Left ventricle myocardium inferior (tissue), 1 donor: ENCODE data around the gene SEMA4C. TPM values are rescaled to one million over a fixed set of nuclear protein-coding genes. Genes with fewer than 3 reads are reported as not detected.

Source experiments
- DNase-seq: peaks from one replicate; pipeline ENCODE4 v3.0.0-alpha.2; 2020
- H3K27ac ChIP-seq: fragments of 200-600 bp; replicated peaks from 2 replicates; pipeline ENCODE4 v1.8.0; 2021
- H3K27me3 ChIP-seq: fragments of 200-600 bp; 2 replicates; pipeline ENCODE4 v1.8.0; 2021; ENCODE audit warnings: low read depth
- H3K36me3 ChIP-seq: fragments of 200-600 bp; 2 replicates; pipeline ENCODE4 v1.8.0; 2021
- H3K4me1 ChIP-seq: fragments of 200-600 bp; 2 replicates; pipeline ENCODE4 v1.8.0; 2021
- H3K4me3 ChIP-seq: fragments of 200-600 bp; 2 replicates; pipeline ENCODE4 v1.8.0; 2021; ENCODE audit warnings: mild to moderate bottlenecking, moderate library complexity
- H3K9me3 ChIP-seq: fragments of 200-600 bp; replicated peaks from 2 replicates; pipeline ENCODE4 v1.8.0; 2021
- intact Hi-C: fragments of 100-400 bp; cut with micrococcal nuclease; formaldehyde crosslinking; loops from one replicate; pipeline ENCODE4 v1.11.0; 2022
- total RNA-seq: library from RNA; stranded (reverse); fragmentation: NEBNext Ultra II Directional; extraction: Animal tissue kit (Norgen Biotek cat#: 25700); gene quantifications from one replicate; pipeline ENCODE4 v1.2.1, GENCODE V29; 2021
- TF ChIP-seq, protein P1 (sequence below): fragments of 200-600 bp; IDR thresholded peaks from 2 replicates; pipeline ENCODE4 v1.8.0; 2021; ENCODE audit warnings: antibody characterized with exemption, mild to moderate bottlenecking, borderline replicate concordance
- donor health status: DM: no; HTN: yes; CAD: no; lungs with severe emphysema.

SEMA4C gene
- total RNA-seq, 1 donor from 2014 or later, result 16.6 TPM

- no peaks in the 10 kb centered on the region for H3K27me3 ChIP-seq
- TF ChIP-seq, protein P1, sequence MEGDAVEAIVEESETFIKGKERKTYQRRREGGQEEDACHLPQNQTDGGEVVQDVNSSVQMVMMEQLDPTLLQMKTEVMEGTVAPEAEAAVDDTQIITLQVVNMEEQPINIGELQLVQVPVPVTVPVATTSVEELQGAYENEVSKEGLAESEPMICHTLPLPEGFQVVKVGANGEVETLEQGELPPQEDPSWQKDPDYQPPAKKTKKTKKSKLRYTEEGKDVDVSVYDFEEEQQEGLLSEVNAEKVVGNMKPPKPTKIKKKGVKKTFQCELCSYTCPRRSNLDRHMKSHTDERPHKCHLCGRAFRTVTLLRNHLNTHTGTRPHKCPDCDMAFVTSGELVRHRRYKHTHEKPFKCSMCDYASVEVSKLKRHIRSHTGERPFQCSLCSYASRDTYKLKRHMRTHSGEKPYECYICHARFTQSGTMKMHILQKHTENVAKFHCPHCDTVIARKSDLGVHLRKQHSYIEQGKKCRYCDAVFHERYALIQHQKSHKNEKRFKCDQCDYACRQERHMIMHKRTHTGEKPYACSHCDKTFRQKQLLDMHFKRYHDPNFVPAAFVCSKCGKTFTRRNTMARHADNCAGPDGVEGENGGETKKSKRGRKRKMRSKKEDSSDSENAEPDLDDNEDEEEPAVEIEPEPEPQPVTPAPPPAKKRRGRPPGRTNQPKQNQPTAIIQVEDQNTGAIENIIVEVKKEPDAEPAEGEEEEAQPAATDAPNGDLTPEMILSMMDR, result no peak
- no peak for DNase-seq
- no peaks in the 10 kb centered on the region for H3K9me3 ChIP-seq
- no peak overlapping the region for H3K27ac ChIP-seq
- no peak overlapping the region for H3K4me3 ChIP-seq
- peaks cover 45% of the 10 kb centered on the region for H3K4me1 ChIP-seq
- H3K36me3 ChIP-seq, result no peaks in the 10 kb centered on the region
- intact Hi-C loops, result no loop called here
These were observed 12.3 kb upstream of the SEMA4C start for GRCh38 chr2:96882230-96882629.

DNA sequence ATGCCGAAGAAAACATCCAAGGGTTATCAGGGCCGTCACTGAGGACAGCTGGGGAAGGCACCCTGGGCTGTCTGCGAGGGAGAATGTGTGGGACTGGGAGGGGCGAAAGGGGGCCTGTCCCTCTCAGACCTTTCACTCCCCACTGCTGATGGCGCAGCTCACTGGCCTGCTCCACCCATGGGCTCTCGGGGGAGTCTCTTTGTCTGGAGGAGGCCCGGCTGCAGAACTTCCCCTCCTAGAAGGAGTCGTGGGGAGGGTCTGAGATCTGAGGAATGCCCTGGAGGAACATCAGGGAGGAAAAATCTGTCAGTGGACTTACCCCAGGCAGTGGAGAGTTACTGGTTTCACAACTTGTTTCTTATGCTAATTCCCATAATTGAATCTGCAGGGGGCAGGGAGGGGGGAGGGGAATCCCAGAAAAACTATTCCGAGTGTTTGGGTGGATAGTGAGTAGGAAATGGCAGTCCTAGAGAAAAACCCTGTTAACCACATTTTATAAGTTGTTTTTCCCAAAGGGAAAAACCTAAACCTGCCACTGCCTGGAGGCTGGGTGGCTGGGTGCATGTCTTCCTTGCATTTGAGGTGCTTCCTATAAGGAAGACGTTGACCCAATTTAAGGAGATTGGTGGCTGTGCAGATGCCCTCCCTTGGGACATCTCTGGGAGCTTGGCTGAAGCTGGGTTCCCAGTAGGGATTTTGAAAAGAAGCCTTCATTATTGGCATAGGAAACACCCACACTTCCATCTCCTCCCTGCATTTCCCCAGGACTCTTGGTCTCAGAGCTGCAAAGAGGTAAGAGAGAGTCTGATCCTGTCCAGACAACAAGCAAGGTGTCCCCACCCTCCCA is 11.7 kb upstream of the SEMA4C start:
- intact Hi-C loops, result no loop called here
- Histone ChIP-seq H3K27ac (peak overlapping the region; percentile 19), H3K36me3 (no peaks in the 10 kb centered on the region), H3K9me3 (no peaks in the 10 kb centered on the region), H3K4me1 (peaks cover 42% of the 10 kb centered on the region), H3K27me3 (no peaks in the 10 kb centered on the region), H3K4me3 (no peak overlapping the region)
- DNase-seq, result no peak
- TF ChIP-seq, protein P1, result no peak

DNA sequence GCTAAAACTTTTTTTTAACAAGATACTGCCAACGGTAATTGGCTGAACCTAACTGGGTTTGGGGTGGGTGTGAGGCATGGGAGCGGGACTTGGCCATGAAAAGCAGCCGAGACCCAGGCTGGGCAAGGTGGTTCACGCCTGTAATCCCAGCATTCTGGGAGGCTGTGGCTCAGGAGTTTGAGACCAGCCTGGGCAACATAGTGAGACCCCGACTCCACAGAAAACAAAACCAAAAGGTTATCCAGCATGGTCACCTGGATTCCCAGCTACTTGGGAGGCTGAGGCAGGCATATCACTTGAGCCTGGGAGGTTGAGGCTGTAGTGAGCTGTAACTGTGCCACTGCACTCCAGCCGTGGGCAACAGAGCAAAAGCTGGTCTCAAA is 11.0 kb upstream of the SEMA4C start:
- H3K36me3 ChIP-seq, result no peaks in the 10 kb centered on the region
- TF ChIP-seq, protein P1, result no peak
- H3K27ac ChIP-seq, result no peak overlapping the region
- no peak for DNase-seq
- H3K4me1 ChIP-seq, result peaks cover 42% of the 10 kb centered on the region
- no peaks in the 10 kb centered on the region for H3K9me3 ChIP-seq
- H3K27me3 ChIP-seq, result no peaks in the 10 kb centered on the region
- intact Hi-C loops, result no loop called here
- no peak overlapping the region for H3K4me3 ChIP-seq

DNA sequence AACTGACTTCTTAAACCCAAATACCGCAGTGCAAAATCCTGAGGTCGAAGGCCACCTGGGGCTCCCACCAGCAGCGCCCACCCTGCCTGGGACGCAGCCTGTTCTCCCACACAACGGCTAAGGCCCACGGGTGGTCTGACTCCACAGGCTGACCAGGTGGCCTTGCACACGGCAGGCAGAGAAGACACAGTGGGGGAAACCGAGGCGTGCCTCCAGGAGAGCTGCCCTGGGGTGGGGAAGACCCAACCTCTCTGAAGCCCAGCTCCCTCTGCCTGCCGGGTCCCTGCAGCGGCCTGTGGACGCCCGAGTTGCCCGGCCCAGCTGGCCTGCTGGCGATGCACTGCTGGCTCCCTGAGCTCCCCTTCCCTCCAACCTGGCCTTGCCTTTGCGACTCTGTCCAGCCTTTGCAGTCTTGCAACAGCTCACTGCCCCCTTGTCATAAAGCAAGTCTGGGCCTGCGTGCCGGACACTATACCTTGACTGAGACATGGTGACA is 9.7 kb upstream of the SEMA4C start:
- intact Hi-C loops, result no loop called here
- H3K27me3 ChIP-seq, result no peaks in the 10 kb centered on the region
- peaks cover 43% of the 10 kb centered on the region for H3K4me1 ChIP-seq
- no peak overlapping the region for H3K4me3 ChIP-seq
- H3K9me3 ChIP-seq, result no peaks in the 10 kb centered on the region
- H3K36me3 ChIP-seq, result no peaks in the 10 kb centered on the region
- TF ChIP-seq, protein P1, result no peak
- no peak for DNase-seq
- H3K27ac ChIP-seq, result no peak overlapping the region

DNA sequence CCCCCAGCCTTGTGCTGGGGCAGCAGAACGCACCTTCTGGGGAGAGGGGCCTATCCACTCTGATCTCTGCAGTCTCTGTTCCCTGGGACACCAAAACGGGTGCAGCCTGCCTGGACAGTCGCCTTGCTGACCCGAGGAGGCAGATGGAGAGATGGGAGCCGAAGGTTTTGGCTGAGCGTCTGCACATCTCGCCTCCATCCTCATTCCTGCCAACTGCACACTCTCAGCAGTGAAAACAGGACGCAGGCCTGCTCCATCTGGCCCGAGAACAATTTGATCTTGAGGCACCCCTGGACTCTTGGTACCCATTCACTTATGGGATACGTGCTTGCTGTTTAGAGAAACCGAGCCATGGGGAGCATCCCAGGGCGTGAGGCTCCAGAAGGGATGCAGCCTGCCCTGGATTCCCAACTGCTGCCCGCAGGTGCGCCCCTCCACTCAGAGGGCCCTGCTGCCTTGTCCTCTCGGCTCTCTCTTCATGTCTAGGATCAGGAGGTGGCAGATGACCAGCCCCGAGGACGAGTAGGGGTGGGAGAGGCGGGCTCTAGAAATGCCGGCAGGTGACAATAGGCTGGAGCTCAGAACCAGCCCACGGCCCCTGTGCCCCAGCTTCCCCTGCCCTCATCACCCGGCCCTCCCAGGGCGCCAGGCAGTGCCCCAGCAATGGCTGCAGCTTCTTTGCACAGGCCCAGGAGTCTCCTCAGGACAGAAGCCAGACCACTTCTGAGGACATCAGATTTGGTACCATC is 9.1 kb upstream of the SEMA4C start:
- no peaks in the 10 kb centered on the region for H3K9me3 ChIP-seq
- intact Hi-C loops, result no loop called here
- no peak overlapping the region for H3K27ac ChIP-seq
- no peak for DNase-seq
- peaks cover 43% of the 10 kb centered on the region for H3K4me1 ChIP-seq
- TF ChIP-seq, protein P1, result no peak
- no peak overlapping the region for H3K4me3 ChIP-seq
- no peaks in the 10 kb centered on the region for H3K36me3 ChIP-seq
- H3K27me3 ChIP-seq, result no peaks in the 10 kb centered on the region
